ENCODE measurements around the gene CAMKK2.
A peak's percentile ranks its signal among the peaks of the same experiment; 100 is the strongest.
"Not testable (repeated sequence)": the region's sequence is repeated elsewhere in the genome, so short reads cannot be mapped to it uniquely, and the experiment has no call there.

Gene CAMKK2

DNA sequence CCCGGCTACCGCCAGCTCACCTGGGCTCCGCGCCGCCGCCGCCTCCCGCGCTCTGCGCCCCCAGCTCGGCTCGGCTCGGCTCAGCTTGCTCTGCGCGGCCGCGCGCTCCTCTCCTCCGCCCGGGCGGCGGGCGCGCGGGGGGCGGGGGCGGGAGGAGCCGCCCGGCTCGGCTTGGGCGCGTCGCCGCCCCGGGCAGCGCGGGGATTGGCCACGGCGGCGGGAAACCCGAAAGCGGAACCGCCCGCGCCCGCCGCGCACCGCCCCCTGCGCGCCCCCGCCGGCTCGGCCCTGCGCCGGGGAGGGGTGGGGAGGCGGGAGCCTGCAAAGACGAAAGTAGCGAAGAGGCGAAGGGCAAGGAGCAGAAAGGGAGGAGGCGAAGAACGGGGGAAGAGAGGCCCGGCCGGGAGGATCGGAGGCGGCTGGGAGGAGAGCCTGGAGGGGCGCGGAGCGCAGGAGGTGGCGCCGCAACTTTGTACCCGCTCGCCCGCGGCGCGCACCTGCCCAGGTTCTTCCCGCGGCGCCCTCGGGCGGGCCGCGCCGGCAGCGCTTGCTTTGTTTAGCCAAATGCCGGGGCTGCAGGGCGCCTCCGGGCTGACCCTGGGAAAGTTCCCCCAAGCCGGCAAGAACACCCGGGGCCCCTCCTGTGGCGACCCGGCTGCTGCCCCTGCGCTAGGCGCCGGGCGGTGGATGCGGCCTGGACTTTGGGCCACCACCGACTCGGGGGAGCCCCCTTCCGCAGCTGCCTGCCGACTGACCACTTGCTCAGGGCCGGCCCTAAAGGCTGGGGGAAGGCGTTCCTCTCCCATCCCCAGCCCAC, at the start of gene CAMKK2:
CAMKK2 (minus strand) TSS at position 92 of the 817 bp plus-strand sequence. CDS start 22,183 bp downstream, outside the sequence.
- peak; percentile 94 for DNase-seq

DNA sequence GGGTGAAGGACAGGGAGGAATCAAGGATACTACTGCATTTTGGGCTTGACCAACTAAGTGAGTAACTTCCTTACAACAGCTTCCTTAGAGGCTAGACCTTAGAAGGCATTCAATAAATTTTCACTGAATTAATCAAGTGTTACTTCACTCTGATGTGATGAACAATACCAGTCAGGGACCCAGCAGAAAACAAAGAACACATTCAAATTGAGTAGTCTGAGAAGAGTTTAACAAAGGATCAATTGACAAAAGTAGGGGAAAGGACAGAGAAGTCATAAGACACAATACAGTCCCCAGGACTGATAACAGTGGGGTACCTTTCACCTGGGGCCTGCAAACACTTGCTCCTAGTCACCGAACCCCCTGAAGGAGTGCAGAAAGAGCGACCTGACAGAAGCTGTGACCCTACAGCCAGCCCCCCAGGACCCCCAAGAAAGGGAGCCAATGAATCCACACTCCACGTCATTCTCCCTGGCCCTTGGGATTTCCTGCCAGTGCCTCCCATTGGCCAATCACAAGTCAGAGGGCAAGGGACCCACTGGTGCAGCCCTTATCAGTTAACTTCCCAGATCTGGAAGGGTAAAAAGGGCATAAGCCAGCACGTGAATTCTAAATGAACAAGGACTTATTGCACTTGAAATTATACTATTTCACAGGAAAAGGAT, 48.8 kb upstream of the CAMKK2 start:
- DNase-seq: no peak

- DNase-seq: peak; percentile 27
Measured at GRCh38 chr12:121344506-121344905, 48.0 kb upstream of the CAMKK2 start.

- no peak for DNase-seq
Measured at GRCh38 chr12:121337416-121337815, 40.9 kb upstream of the CAMKK2 start.

- no peak for DNase-seq
Measured at GRCh38 chr12:121334513-121335343, 38.2 kb upstream of the CAMKK2 start.

DNA sequence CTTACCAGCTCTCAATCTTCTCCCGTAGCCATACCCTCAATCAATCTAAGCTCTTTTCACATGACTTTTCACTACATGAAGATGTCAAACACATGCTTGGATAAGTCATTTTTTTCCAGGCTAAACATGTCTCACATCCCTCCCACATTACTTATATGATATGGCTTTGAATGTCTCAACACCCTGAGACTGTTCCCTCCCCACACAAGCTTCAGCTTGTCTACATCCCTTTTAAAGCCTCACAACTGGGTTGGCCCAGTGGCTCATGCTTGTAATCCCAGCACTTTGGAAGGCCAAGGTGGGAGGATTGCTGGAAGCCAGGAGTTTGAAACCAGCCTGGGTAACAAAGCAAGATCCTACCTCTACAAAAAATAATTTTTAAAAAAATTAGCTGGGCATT, 37.2 kb upstream of the CAMKK2 start:
- DNase-seq: no peak

GRCh38 chr12:121331248-121331647, 34.7 kb upstream of the CAMKK2 start:
- DNase-seq: no peak

DNA sequence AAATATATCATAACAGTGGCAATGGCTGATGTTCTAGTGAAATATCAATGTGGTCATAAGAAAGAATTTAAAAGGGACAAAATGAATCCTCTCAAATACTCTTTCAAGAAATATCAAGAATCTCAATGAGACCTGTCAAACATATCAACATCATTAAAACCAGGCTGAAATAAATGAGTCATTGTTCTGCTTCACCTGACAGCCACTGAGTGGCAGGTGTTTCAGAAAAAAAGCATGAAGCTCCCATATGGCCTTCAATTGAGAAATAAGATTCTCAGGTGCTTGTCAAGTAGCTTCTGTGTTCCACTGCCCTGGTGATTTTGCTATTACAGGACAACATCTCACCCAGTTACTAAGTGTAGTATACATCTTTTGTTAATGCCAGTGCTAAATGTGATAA, 34.2 kb upstream of the CAMKK2 start:
- no peak for DNase-seq

DNA sequence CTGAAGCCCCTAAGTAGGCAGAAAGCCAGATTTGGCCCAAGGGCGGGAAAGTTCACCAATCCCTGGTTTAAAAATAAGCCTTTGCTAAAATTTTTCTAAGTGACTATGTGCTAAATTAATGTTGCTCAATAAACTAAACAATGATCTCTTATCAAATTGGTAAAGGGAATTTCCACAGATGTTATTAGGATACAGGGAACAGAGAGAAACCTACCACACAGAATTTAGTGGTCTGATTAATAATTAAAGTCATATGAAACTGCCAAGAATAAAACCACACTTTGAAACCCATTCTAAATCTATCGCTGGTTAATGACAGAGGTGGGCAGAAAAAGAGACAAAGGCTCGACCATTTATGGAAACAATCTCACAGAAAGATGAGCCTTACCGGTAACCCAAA, 33.7 kb upstream of the CAMKK2 start:
- no peak for DNase-seq

DNA sequence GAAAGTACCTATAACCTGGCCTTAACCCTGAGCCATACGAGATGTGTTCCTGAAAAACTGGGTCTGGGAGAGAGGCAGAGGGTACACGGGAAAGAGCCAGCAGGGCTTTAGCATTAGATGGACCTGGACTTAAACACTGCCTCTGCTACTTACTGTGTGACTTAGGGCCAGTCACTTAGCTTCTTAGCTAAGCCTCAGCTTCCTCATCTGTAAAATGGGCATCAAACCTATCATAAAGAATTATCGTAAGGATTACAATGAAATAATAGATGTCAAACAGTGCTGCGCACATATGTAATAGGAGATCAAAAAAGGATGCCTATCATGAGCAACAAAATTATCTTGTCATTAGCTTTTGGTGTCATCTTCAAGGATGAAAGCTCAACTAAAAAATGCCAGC, 32.1 kb upstream of the CAMKK2 start:
- DNase-seq: no peak

DNA sequence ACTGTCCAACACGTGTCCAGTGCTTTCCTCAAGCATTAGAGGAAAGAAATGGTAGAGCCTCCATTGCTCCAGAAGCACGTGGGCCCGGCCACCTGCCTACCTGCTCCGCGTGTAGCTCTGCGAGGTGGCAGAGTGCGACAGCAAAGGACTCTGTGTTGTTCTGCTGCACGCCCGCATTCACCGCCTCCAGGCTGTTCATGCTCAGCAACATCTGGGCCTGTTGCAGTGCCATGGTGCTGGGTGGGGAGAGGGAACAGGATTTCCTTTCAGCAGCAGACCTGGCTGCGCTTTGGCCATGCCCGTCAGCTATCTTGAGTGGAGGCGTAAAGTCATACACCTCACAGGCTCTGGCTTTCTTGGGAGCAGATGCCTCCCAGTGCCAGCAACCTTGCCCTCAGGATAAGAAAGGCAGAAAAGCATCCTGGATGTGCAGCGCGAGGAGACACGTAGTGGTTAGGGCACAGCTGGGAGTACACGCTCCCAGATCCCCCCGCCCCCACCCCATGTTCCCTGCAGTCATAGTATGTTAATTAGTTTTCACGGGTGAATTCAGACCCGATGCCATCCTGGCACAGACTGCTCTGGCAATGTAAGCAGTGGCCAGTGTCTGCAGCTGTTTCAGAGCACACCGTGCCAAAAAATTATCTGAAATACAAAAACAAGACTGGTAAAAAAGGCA, 30.6 kb upstream of the CAMKK2 start:
- DNase-seq: no peak

GRCh38 chr12:121325922-121326396, 29.4 kb upstream of the CAMKK2 start:
- no peak for DNase-seq

DNA sequence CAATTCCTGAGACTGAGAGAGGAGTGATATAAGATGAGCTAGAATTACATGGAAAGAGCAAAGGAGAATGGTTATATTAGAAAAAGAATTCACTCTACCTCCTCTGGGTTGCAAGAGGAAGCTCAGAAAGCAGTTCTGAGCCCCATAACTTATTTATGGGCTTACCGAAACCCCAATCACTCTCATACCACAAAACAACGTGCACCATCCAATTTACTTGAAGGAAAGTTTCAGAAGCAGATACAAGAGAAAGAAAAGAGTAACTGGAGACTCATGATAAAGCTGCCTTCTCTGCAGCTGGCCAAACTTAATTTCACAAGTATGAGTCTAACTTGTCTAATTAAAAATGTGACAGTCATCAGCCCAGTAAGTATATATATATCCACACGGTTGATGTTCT, 27.4 kb upstream of the CAMKK2 start:
- no peak for DNase-seq

- DNase-seq: peak; percentile 48
Measured at GRCh38 chr12:121318121-121318520, 21.6 kb upstream of the CAMKK2 start.

- peak; percentile 21 for DNase-seq
Measured at GRCh38 chr12:121314431-121314830, 17.9 kb upstream of the CAMKK2 start.

DNA sequence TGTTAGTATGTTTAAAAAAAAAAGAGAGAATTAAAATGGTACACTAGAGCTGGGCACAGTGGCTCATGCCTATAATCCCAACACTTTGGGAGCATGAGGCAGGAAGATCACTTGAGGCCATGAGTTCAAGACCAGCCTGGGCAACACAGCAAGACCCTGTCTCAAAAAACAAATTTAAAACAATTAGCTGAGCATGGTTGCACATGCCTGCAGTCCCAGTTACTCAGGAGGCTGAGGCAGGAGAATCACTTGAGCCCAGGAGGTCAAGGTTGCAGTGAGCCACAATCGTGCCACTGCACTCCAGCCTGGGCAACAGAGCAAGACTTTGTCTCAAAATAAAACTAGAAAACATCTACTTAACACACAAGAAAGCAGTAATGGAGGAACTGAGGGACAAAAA, 13.7 kb upstream of the CAMKK2 start:
- not testable (repeated sequence) for DNase-seq

- not testable (repeated sequence) for DNase-seq
Measured at GRCh38 chr12:121307397-121307796, 10.9 kb upstream of the CAMKK2 start.

DNA sequence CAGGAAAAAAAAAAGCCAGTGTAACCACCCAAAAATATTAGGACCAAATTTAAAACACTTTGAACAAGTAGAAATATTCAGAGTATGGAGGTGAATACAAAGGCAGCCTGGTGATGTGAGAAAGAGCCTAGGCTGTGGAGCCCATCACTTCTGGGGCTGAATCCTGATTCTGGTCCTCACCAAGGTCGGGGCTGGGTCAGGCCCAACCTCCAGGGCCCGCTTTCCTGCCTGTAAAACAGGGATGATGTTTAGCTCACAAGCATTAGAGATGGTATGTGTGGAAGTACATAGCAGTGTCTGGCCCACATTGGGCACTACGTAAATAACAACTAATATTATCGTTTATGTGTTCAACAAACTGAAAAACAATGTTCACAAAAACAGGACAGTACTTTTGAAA, 7.8 kb upstream of the CAMKK2 start:
- DNase-seq: no peak

GRCh38 chr12:121301876-121302275, 5.4 kb upstream of the CAMKK2 start:
- DNase-seq: no peak

GRCh38 chr12:121300083-121300819, 3.7 kb upstream of the CAMKK2 start:
- DNase-seq: no peak

DNA sequence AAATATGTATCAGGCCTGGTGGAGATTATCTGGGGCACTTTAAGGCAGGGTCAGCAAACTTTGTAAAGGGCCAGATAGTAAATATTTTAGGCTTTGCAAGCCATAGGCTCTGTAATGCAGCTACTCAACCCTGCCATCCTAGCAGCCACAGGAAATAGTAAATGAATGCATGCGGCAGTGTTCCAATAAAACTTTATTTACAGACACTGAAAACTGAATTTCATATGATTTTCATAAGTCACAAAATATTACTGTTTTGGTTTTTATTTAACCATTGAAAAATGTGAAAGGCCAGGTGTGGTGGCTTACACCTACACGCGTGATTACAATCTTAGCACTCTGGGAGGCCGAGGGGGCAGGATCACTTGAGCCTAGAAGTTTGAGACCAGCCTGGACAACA, 3.2 kb upstream of the CAMKK2 start:
- DNase-seq: no peak

DNA sequence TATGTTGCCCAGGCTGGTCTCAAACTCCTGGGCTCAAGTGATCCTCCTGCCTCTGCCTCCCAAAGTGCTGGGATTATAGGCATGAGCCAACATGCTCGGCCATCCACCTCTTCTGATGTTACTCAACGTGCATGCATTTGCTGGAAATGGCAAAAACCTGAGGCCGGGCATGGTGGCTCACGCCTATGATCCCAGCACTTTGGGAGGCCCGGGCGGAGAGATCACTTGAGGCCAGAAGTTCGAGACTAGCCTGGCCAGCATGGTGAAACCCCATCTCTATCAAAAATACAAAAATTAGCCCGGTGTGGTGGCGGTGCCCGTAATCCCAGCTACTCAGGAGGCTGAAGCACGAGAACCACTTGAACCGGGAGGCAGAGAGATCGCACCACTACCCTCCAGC, 1.9 kb upstream of the CAMKK2 start:
- DNase-seq: not testable (repeated sequence)

Measured in islet precursor cell (in vitro differentiated cells).